Liver (tissue), 9 donors: Measurements from ENCODE around the gene DPY19L3. TPM values are rescaled to one million over a fixed set of nuclear protein-coding genes. Genes with fewer than 3 reads are reported as not detected.

Source experiments
- DNase-seq: peaks from one replicate; pipeline ENCODE4 v3.0.0-alpha.2; 2017; ENCODE audit warnings: low spot score
- H3K27ac ChIP-seq, 2 donors: one replicate each; pipeline ENCODE4 v1.7.0; 2013; ENCODE audit warnings: inconsistent platforms in 2 of 2, low read length in 2 of 2, control low read depth in 1 of 2, low read depth in 1 of 2, mild to moderate bottlenecking in 1 of 2
- H3K27me3 ChIP-seq, 4 donors: one replicate each; pipeline versions ENCODE4 v1.6.1 to v1.7.0; 2013; ENCODE audit warnings: low read length in 3 of 4, inconsistent platforms in 1 of 4, mild to moderate bottlenecking in 1 of 4, moderate library complexity in 1 of 4; ENCODE audit not compliant: control insufficient read depth in 4 of 4, insufficient read depth in 4 of 4
- H3K36me3 ChIP-seq, 4 donors: one replicate each; pipeline versions ENCODE4 v1.6.1 to v1.7.0; 2013; ENCODE audit warnings: low read length in 3 of 4, mild to moderate bottlenecking in 3 of 4, low read depth in 1 of 4, moderate library complexity in 1 of 4; ENCODE audit not compliant: control insufficient read depth in 4 of 4, insufficient read depth in 3 of 4
- H3K4me1 ChIP-seq, 4 donors: one replicate each; pipeline versions ENCODE4 v1.6.1 to v1.7.0; 2013; ENCODE audit warnings: low read length in 3 of 4, mild to moderate bottlenecking in 3 of 4, moderate library complexity in 1 of 4; ENCODE audit not compliant: control insufficient read depth in 4 of 4, insufficient read depth in 4 of 4
- H3K4me3 ChIP-seq, 3 donors: one replicate each; pipeline versions ENCODE4 v1.6.1 to v1.7.0; 2013; ENCODE audit warnings: low read length in 3 of 3, control low read depth in 1 of 3, low read depth in 1 of 3, mild to moderate bottlenecking in 1 of 3
- H3K9ac ChIP-seq, 2 donors: one replicate each; pipeline ENCODE4 v1.7.0; 2013; ENCODE audit warnings: low read length in 2 of 2, mild to moderate bottlenecking in 2 of 2, moderate library complexity in 2 of 2, control low read depth in 1 of 2, low read depth in 1 of 2
- H3K9me3 ChIP-seq, 4 donors: one replicate each; pipeline versions ENCODE4 v1.6.1 to v1.7.0; 2013; ENCODE audit warnings: low read length in 3 of 4; ENCODE audit not compliant: control insufficient read depth in 4 of 4
- EGR1 ChIP-seq, 2 donors: IDR thresholded peaks; 2 replicates each; pipeline ENCODE4 v1.6.1; 2016 to 2018; ENCODE audit warnings: antibody characterized with exemption in 2 of 2, low read depth in 2 of 2
- FOXA1 ChIP-seq: IDR thresholded peaks from 2 replicates; pipeline ENCODE4 v1.6.1; 2016; ENCODE audit warnings: antibody characterized with exemption
- FOXA2 ChIP-seq: IDR thresholded peaks from 2 replicates; pipeline ENCODE4 v1.6.1; 2016; ENCODE audit warnings: antibody characterized with exemption
- GABPA ChIP-seq, 2 donors: IDR thresholded peaks in 1 of 2; conservative IDR thresholded peaks in 1 of 2; 2 replicates each; pipeline ENCODE4 v1.6.1; 2016; ENCODE audit warnings: antibody characterized with exemption in 2 of 2, mild to moderate bottlenecking in 1 of 2, moderate library complexity in 1 of 2
- HNF4A ChIP-seq, 2 donors: conservative IDR thresholded peaks; 2 replicates each; pipeline ENCODE4 v1.6.1; 2016; ENCODE audit warnings: antibody characterized with exemption in 2 of 2, mild to moderate bottlenecking in 2 of 2
- HNF4G ChIP-seq: IDR thresholded peaks from 2 replicates; pipeline ENCODE4 v1.6.1; 2016; ENCODE audit warnings: antibody characterized with exemption
- JUND ChIP-seq, 2 donors: IDR thresholded peaks; 2 replicates each; pipeline ENCODE4 v1.6.1; 2016; ENCODE audit warnings: antibody characterized with exemption in 2 of 2
- MAX ChIP-seq: IDR thresholded peaks from 2 replicates; pipeline ENCODE4 v1.6.1; 2016; ENCODE audit warnings: antibody characterized with exemption
- RAD21 ChIP-seq, 2 donors: IDR thresholded peaks; 2 replicates each; pipeline ENCODE4 v1.6.1; 2016; ENCODE audit warnings: antibody characterized with exemption in 2 of 2, mild to moderate bottlenecking in 2 of 2
- REST ChIP-seq: IDR thresholded peaks from 2 replicates; pipeline ENCODE4 v1.6.1; 2016; ENCODE audit warnings: antibody characterized with exemption, mild to moderate bottlenecking
- RXRA ChIP-seq, 2 donors: IDR thresholded peaks; 2 replicates each; pipeline ENCODE4 v1.6.1; 2017 to 2018; ENCODE audit warnings: antibody characterized with exemption in 2 of 2, mild to moderate bottlenecking in 1 of 2
- SP1 ChIP-seq: IDR thresholded peaks from 2 replicates; pipeline ENCODE4 v1.6.1; 2018; ENCODE audit warnings: antibody characterized with exemption, mild to moderate bottlenecking
- TAF1 ChIP-seq: conservative IDR thresholded peaks from 2 replicates; pipeline ENCODE4 v1.6.1; 2016; ENCODE audit warnings: antibody characterized with exemption, mild to moderate bottlenecking
- YY1 ChIP-seq: IDR thresholded peaks from 2 replicates; pipeline ENCODE4 v1.6.1; 2016; ENCODE audit warnings: antibody characterized with exemption, mild to moderate bottlenecking
- WGBS: extraction: QIAGEN DNeasy Blood & Tissue Kit; methylation state at CpG from one replicate; pipeline ENCODE4 v1.1.7; 2013; 5-methylcytosine and 5-hydroxymethylcytosine counted together
- polyA plus RNA-seq, 2 donors: library from polyadenylated mRNA; stranded (reverse) in 1 of 2; unstranded in 1 of 2; fragments of 200-250 nt in 1 of 2; fragments of >200 nt in 1 of 2; fragmentation: Nextera tagmentation in 1 of 2; extraction: Ambion mirVana in 1 of 2; gene quantifications; one replicate each; pipeline versions ENCODE4 v1.2.1 to v1.2.3, GENCODE V29; 2013 to 2015
- total RNA-seq, 2 donors: library from RNA; depleted of rRNA; stranded (reverse); fragments of >200 nt; gene quantifications; one replicate each; pipeline ENCODE4 v1.2.3, GENCODE V29; 2014
- TF ChIP-seq, protein P1 (sequence below): fragments of 150-350 bp; IDR thresholded peaks from 2 replicates; pipeline ENCODE4 v1.5.1; 2017; ENCODE audit warnings: improper control_type of control experiment, low read depth, low read length; ENCODE audit not compliant: missing input control
- TF ChIP-seq, protein P2 (sequence below): IDR thresholded peaks from 2 replicates; pipeline ENCODE4 v1.6.1; 2016; ENCODE audit warnings: antibody characterized with exemption
- donor health status: healthy.
- donor health status: healthy.
- donor health status: healthy.
- donor health status: healthy.
- donor health status: healthy.

The DPY19L3 gene
- total and polyA plus RNA-seq, 4 donors: 2.7 to 13.0 (median 7.4) TPM

DNA sequence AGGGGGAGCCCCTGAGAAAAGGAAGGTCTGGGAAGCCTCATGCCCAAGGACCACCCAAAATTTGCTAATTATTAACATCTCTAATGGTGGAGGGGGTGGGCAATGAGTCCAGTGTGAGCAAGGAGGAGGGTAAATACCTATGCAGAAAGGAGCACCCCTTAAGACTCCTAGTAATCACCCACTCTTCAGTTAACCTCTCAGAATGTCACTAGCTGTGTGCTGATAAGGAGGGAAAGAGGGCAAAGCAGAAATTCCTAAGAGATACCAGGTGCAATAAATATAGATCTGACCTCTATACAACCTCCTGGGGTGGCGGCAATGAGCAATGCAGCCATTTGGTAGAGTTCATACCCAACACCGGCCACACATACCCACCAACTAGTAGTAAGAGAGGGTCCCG, 12.7 kb upstream of the DPY19L3 start:
- Histone ChIP-seq H3K4me1 (no peaks in the 10 kb centered on the region), H3K36me3 (no peaks in the 10 kb centered on the region), H3K4me3 (no peak overlapping the region), H3K9me3 (no peaks in the 10 kb centered on the region), H3K9ac (no peak overlapping the region), H3K27me3 (no peaks in the 10 kb centered on the region), H3K27ac (no peak overlapping the region)
- no peak for DNase-seq
- TF ChIP-seq RAD21 (IDR thresholded peaks at IDR 0.05) (no peak), HNF4A (conservative IDR thresholded peaks at IDR 0.05) (no peak), HNF4G (no peak), JUND (IDR thresholded peaks at IDR 0.05) (no peak), GABPA (IDR thresholded peaks at IDR 0.05 in 1 of 2, conservative IDR thresholded peaks at IDR 0.05 in 1 of 2) (no peak), SP1 (no peak), RXRA (IDR thresholded peaks at IDR 0.05) (no peak), FOXA2 (no peak), FOXA1 (no peak), TAF1 (no peak), EGR1 (IDR thresholded peaks at IDR 0.05; ENCODE audit: low read depth in 2 of 2) (no peak), YY1 (no peak), REST (no peak)
- TF ChIP-seq, protein P1, sequence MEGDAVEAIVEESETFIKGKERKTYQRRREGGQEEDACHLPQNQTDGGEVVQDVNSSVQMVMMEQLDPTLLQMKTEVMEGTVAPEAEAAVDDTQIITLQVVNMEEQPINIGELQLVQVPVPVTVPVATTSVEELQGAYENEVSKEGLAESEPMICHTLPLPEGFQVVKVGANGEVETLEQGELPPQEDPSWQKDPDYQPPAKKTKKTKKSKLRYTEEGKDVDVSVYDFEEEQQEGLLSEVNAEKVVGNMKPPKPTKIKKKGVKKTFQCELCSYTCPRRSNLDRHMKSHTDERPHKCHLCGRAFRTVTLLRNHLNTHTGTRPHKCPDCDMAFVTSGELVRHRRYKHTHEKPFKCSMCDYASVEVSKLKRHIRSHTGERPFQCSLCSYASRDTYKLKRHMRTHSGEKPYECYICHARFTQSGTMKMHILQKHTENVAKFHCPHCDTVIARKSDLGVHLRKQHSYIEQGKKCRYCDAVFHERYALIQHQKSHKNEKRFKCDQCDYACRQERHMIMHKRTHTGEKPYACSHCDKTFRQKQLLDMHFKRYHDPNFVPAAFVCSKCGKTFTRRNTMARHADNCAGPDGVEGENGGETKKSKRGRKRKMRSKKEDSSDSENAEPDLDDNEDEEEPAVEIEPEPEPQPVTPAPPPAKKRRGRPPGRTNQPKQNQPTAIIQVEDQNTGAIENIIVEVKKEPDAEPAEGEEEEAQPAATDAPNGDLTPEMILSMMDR: no peak
- TF ChIP-seq, protein P2, sequence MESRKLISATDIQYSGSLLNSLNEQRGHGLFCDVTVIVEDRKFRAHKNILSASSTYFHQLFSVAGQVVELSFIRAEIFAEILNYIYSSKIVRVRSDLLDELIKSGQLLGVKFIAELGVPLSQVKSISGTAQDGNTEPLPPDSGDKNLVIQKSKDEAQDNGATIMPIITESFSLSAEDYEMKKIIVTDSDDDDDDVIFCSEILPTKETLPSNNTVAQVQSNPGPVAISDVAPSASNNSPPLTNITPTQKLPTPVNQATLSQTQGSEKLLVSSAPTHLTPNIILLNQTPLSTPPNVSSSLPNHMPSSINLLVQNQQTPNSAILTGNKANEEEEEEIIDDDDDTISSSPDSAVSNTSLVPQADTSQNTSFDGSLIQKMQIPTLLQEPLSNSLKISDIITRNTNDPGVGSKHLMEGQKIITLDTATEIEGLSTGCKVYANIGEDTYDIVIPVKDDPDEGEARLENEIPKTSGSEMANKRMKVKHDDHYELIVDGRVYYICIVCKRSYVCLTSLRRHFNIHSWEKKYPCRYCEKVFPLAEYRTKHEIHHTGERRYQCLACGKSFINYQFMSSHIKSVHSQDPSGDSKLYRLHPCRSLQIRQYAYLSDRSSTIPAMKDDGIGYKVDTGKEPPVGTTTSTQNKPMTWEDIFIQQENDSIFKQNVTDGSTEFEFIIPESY: no peak
- WGBS: 94% methylated on average over 3 of the region's 3 CpGs

- no peak for DNase-seq
These were observed 9.4 kb upstream of the DPY19L3 start for GRCh38 chr19:32396046-32396652.

More at GRCh38 chr19:32396046-32396652, 9.4 kb upstream of the DPY19L3 start:
- Histone ChIP-seq H3K9ac (no peak overlapping the region), H3K9me3 (no peaks in the 10 kb centered on the region), H3K4me3 (no peak overlapping the region), H3K27ac (no peak overlapping the region), H3K27me3 (no peaks in the 10 kb centered on the region), H3K4me1 (no peaks in the 10 kb centered on the region), H3K36me3 (no peaks in the 10 kb centered on the region)
- TF ChIP-seq MAX (no peak), RXRA (IDR thresholded peaks at IDR 0.05) (no peak)
- TF ChIP-seq, protein P1: no peak
- WGBS: 89% methylated on average over 6 of the region's 6 CpGs
